Measurements from ENCODE around the gene ZFP36L1. TPM values are rescaled to one million over a fixed set of nuclear protein-coding genes. Genes with fewer than 3 reads are reported as not detected.
A peak's percentile ranks its signal among the peaks of the same experiment; 100 is the strongest.

Gene ZFP36L1
- total and polyA plus RNA-seq, 2 of the 13 experiments (the other 11 are each of a cell fraction or from before 2014, with no cell fraction given): 7.4 to 10.2 TPM

DNA sequence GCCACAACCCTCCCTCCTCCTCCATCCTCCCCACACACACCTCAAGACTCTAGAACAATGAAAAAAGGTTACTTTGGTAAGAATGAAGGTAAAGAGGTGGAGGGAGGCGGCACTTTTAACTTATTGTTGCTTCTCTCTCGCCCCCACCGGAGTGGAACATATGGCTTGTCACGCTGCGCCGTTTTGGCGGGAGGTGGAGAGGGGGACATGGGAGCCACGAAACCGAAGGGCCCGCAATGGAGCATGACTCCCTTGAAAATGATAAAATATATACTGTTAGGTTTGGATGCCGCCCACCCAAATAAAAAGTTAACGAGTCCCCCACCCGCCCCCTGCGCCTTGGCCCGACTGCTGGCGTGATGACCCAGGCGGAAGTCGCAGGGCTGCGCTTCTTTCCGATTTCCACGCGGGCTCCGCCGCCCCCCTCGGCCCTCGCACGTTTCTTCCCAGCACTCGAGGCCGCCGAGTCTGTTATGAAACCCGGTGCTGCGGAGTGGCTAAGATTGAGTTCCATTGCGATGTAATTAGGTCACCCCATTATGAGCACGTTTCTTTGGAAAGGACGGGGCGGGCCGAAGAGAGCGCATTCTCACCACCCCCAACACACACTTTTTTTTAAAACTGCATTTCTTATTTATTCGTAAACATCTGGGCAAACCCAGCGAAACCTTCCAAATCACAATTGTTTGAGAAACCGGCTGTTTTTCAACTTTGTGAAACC, 1.4 kb upstream of the ZFP36L1 start (continued):
- no peak for TF ChIP-seq TCF7 (IDR thresholded peaks at IDR 0.05; ENCODE audit: low read depth)
- no peak for TF ChIP-seq GLI4 (CRISPR knock-in tag; IDR thresholded peaks at IDR 0.05; ENCODE audit: borderline replicate concordance)
- TF ChIP-seq U2AF2 (IDR thresholded peaks at IDR 0.05; ENCODE audit: low read depth, low read length): no peak
- TF ChIP-seq, protein P1, sequence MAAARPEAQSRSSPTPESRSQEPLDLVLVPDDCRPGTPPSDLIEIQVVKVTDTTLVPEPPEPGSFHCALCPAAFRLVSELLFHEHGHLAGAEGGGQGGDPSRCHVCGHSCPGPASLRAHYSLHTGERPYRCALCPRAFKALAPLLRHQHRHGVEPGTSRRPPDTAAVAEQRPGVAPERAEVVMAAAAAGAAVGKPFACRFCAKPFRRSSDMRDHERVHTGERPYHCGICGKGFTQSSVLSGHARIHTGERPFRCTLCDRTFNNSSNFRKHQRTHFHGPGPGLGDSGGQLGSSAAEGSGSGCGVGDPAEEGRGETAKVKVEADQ (CRISPR knock-in tag; IDR thresholded peaks at IDR 0.05; ENCODE audit: borderline replicate concordance): no peak
- TF ChIP-seq, protein P2, sequence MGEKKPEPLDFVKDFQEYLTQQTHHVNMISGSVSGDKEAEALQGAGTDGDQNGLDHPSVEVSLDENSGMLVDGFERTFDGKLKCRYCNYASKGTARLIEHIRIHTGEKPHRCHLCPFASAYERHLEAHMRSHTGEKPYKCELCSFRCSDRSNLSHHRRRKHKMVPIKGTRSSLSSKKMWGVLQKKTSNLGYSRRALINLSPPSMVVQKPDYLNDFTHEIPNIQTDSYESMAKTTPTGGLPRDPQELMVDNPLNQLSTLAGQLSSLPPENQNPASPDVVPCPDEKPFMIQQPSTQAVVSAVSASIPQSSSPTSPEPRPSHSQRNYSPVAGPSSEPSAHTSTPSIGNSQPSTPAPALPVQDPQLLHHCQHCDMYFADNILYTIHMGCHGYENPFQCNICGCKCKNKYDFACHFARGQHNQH (CRISPR knock-in tag; IDR thresholded peaks at IDR 0.05): peak; percentile 68; the same call in 1 of the 2 replicates
- no peak for TF ChIP-seq NAIF1 (CRISPR knock-in tag; IDR thresholded peaks at IDR 0.05; ENCODE audit: borderline replicate concordance)
- no peak for TF ChIP-seq PAX8 (CRISPR knock-in tag; IDR thresholded peaks at IDR 0.05; ENCODE audit: borderline replicate concordance)
- TF ChIP-seq, protein P3, sequence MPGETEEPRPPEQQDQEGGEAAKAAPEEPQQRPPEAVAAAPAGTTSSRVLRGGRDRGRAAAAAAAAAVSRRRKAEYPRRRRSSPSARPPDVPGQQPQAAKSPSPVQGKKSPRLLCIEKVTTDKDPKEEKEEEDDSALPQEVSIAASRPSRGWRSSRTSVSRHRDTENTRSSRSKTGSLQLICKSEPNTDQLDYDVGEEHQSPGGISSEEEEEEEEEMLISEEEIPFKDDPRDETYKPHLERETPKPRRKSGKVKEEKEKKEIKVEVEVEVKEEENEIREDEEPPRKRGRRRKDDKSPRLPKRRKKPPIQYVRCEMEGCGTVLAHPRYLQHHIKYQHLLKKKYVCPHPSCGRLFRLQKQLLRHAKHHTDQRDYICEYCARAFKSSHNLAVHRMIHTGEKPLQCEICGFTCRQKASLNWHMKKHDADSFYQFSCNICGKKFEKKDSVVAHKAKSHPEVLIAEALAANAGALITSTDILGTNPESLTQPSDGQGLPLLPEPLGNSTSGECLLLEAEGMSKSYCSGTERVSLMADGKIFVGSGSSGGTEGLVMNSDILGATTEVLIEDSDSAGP (CRISPR knock-in tag; IDR thresholded peaks at IDR 0.05; ENCODE audit: borderline replicate concordance): peak; percentile 63; the same call in 1 of the 2 replicates
- TF ChIP-seq SOX13 (IDR thresholded peaks at IDR 0.05): no peak
- TF ChIP-seq SOX13 (CRISPR knock-in tag; conservative IDR thresholded peaks at IDR 0.05 in 1 of 2, IDR thresholded peaks at IDR 0.05 in 1 of 2): peak in 1 of 2 experiments; percentile 34; a peak in 1 of 4 replicates
- TF ChIP-seq, protein P4, sequence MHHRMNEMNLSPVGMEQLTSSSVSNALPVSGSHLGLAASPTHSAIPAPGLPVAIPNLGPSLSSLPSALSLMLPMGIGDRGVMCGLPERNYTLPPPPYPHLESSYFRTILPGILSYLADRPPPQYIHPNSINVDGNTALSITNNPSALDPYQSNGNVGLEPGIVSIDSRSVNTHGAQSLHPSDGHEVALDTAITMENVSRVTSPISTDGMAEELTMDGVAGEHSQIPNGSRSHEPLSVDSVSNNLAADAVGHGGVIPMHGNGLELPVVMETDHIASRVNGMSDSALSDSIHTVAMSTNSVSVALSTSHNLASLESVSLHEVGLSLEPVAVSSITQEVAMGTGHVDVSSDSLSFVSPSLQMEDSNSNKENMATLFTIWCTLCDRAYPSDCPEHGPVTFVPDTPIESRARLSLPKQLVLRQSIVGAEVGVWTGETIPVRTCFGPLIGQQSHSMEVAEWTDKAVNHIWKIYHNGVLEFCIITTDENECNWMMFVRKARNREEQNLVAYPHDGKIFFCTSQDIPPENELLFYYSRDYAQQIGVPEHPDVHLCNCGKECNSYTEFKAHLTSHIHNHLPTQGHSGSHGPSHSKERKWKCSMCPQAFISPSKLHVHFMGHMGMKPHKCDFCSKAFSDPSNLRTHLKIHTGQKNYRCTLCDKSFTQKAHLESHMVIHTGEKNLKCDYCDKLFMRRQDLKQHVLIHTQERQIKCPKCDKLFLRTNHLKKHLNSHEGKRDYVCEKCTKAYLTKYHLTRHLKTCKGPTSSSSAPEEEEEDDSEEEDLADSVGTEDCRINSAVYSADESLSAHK (CRISPR knock-in tag; IDR thresholded peaks at IDR 0.05; ENCODE audit: borderline replicate concordance): no peak
- TF ChIP-seq, protein P5, sequence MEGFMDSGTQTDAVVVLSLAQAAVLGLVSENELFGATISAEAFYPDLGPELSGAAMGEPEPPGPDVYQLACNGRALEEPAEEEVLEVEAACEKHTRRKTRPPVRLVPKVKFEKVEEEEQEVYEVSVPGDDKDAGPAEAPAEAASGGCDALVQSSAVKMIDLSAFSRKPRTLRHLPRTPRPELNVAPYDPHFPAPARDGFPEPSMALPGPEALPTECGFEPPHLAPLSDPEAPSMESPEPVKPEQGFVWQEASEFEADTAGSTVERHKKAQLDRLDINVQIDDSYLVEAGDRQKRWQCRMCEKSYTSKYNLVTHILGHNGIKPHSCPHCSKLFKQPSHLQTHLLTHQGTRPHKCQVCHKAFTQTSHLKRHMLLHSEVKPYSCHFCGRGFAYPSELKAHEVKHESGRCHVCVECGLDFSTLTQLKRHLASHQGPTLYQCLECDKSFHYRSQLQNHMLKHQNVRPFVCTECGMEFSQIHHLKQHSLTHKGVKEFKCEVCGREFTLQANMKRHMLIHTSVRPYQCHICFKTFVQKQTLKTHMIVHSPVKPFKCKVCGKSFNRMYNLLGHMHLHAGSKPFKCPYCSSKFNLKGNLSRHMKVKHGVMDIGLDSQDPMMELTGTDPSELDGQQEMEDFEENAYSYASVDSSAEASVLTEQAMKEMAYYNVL (CRISPR knock-in tag; IDR thresholded peaks at IDR 0.05; ENCODE audit: borderline replicate concordance): no peak
- TF ChIP-seq ZNF138 (CRISPR knock-in tag; IDR thresholded peaks at IDR 0.05; ENCODE audit: low read depth): 0 out of 2 replicates have a peak, but pooled peaks have one; percentile 54
- no peak for TF ChIP-seq ZNF3 (CRISPR knock-in tag; IDR thresholded peaks at IDR 0.05)
- TF ChIP-seq RAD21 (CRISPR knock-in tag; IDR thresholded peaks at IDR 0.05): no peak
- TF ChIP-seq, protein P6, sequence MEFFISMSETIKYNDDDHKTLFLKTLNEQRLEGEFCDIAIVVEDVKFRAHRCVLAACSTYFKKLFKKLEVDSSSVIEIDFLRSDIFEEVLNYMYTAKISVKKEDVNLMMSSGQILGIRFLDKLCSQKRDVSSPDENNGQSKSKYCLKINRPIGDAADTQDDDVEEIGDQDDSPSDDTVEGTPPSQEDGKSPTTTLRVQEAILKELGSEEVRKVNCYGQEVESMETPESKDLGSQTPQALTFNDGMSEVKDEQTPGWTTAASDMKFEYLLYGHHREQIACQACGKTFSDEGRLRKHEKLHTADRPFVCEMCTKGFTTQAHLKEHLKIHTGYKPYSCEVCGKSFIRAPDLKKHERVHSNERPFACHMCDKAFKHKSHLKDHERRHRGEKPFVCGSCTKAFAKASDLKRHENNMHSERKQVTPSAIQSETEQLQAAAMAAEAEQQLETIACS (CRISPR knock-in tag; IDR thresholded peaks at IDR 0.05): no peak
- TF ChIP-seq ZBTB3 (CRISPR knock-in tag; IDR thresholded peaks at IDR 0.05; ENCODE audit: borderline replicate concordance, low read depth): no peak
- no peak for TF ChIP-seq ZFP36 (IDR thresholded peaks at IDR 0.05; ENCODE audit: borderline replicate concordance, low read depth, low read length, partially characterized antibody)

All from HepG2 (cell line).